Medulla oblongata (tissue), 1 donor: ENCODE results near the gene MYLK.
"Not testable (repeated sequence)": the region's sequence is repeated elsewhere in the genome, so short reads cannot be mapped to it uniquely, and the experiment has no call there.

Source experiments
- DNase-seq: peaks from one replicate; pipeline ENCODE4 v3.0.0-alpha.2; 2015; ENCODE audit errors: extremely low spot score

The MYLK gene, protein sequence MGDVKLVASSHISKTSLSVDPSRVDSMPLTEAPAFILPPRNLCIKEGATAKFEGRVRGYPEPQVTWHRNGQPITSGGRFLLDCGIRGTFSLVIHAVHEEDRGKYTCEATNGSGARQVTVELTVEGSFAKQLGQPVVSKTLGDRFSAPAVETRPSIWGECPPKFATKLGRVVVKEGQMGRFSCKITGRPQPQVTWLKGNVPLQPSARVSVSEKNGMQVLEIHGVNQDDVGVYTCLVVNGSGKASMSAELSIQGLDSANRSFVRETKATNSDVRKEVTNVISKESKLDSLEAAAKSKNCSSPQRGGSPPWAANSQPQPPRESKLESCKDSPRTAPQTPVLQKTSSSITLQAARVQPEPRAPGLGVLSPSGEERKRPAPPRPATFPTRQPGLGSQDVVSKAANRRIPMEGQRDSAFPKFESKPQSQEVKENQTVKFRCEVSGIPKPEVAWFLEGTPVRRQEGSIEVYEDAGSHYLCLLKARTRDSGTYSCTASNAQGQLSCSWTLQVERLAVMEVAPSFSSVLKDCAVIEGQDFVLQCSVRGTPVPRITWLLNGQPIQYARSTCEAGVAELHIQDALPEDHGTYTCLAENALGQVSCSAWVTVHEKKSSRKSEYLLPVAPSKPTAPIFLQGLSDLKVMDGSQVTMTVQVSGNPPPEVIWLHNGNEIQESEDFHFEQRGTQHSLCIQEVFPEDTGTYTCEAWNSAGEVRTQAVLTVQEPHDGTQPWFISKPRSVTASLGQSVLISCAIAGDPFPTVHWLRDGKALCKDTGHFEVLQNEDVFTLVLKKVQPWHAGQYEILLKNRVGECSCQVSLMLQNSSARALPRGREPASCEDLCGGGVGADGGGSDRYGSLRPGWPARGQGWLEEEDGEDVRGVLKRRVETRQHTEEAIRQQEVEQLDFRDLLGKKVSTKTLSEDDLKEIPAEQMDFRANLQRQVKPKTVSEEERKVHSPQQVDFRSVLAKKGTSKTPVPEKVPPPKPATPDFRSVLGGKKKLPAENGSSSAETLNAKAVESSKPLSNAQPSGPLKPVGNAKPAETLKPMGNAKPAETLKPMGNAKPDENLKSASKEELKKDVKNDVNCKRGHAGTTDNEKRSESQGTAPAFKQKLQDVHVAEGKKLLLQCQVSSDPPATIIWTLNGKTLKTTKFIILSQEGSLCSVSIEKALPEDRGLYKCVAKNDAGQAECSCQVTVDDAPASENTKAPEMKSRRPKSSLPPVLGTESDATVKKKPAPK (N-terminal part only)

DNA sequence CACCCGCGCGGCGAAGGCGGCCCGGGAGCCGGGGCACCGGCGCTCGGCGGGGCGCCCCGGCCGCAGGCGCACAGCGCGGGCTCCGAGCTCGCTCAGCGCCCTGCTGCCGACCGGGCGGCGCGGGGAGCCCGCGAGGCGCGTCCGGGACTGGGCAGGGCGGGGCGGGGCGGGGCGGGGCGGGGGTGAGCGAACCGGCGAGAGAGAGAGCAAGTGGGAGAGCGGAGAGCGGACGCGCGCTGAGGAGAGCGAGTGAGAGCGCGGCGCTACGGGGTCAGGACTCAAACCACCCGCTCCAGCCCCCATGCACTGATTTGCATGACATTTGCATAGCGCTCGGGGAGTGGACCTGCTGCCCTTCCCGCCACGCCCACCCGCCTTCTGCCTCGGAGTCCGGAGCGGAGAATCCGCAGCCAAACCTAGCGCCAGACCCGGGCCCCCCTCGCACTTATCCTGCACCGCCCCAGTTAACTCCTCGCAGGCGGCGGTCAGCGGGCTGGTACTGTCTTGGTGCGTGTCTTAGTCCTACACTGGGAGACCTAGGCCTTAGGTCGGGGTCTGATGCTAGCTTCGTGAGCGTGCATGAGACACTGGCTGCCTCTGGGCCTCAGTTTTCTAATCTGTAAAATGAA is at the start of gene MYLK:
MYLK (minus strand) TSS at position 130 of the 629 bp plus-strand sequence. CDS start 90,491 bp downstream, outside the sequence.
- DNase-seq, result peak; percentile 23

DNA sequence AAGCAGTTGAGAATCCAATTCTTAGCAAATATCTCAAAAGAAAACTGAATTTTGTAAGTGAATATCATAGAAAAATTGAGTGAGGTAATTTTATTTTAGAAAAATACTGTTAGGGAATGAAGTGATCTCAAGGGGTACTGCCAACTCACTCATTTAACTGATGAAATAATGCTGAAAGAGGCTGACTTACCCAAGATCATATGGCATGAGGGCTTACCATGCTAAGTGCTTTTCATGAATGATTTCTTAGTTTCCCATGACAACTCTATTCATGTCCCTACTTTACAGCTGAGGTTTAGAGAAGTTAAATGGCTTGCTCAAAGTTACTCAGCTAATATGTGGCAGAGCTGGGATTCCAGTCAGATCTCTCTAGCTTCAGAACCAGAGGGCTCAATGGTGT is 46.3 kb upstream of the MYLK start:
- DNase-seq, result no peak

DNA sequence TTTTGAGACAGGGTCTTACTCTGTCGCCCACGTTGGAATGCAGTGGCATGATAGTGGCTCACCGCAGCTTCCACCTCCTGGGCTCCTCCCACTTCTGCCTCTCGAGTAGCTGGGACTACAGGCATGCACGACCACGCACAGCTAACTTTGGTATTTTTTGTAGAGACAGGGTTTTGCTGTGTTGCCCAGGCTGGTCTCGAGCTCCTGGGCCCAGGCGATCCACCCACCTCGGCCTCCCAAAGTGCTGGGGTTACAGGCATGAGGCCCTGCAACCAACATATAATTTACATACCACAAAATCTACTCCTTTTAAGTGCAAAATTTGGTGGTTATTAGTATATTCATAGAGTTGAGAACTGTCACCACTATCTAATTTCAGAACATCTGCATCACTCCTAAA is 45.2 kb upstream of the MYLK start:
- no peak for DNase-seq

DNA sequence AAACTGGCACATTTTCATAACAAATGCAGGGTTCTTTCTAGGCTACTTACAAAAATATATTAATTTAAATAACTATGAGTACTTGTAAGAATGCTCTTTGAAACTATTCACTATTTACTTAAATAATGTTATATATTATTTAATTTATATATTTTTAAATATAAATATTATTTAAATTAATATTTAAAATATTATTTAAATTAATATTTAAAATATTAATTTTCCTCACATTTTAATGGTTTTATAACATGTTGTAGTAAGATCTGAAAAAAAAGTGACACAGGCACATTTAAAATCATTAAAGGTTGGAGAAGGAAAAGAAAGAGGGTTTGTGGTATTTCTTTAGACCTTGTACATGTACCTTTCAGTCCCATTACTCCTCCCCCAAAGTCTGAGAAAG is 42.3 kb upstream of the MYLK start:
- no peak for DNase-seq

DNA sequence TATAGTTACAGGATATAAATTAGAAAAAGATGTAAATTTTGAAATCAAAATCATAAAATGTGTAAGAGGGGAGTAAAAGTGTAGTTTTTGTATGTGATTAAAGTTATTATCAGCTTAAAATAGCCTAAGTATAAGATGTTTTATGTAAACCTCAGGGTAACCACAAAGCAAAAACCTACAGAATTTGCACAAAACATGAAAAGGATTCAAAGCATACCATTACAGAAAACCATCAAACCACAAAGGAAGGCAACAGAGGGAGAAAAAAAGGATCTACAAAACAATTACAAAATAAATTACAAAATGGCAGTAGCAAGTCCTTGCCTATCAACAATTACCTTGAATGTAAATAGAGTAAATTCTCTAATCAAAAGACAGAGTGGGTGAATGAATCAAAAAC is 36.7 kb upstream of the MYLK start:
- DNase-seq, result no peak

DNA sequence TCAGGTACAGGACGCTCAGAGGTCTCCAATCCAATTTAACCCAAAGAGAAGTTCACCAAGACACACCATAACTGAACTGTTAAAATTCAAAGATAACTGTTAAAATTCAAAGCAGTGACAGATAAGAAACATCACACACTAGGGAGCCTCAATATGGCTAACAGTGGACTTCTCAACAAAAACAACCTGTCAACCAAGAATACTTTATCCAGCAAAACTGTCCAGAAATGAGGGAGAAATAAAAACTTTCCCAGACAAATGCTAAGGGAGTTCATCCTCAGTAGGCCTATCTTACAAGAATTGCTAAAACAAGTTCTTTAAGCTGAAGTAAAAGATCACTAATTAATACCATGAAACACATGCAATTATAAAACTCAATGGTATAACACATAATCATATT is 36.3 kb upstream of the MYLK start:
- no peak for DNase-seq

DNA sequence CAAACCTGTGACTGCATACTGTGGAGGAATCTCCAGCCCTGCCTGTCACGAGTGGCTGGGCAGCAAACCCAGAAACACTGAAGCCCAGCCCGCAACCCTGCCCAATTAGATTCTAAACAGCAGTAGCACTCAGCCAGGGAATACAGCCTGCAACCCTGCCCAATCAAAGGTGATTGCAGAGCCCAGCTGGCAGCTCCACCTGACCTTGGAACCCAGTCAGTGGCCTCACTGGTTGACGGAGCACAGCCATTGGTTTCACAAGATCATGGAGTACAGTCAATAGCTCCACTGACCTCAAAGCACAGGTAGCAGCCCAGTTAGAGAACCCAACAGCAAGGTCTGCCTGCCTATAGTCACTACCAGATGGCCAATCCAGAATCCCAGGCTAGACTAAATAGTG is 35.2 kb upstream of the MYLK start:
- DNase-seq, result no peak

DNA sequence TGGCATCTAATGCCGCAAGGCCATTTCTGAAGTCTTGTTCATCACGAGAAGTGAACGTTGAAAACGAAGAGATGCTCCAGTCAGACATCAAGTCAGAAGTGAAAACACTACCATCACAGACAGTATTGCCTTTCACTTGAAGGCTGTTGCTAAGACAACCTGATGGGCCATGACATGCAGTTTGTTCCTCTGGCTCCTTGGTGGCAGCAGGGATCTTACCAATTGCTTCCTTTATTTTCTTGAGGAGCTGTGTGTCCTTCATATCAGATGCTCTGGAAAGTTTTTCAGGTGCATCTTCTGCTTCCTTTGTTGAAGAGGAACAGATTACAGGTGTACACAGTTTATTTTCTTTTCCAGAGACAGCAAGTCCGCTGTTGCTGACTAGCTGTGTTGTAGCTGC is 30.7 kb upstream of the MYLK start:
- DNase-seq, result peak; percentile 14

DNA sequence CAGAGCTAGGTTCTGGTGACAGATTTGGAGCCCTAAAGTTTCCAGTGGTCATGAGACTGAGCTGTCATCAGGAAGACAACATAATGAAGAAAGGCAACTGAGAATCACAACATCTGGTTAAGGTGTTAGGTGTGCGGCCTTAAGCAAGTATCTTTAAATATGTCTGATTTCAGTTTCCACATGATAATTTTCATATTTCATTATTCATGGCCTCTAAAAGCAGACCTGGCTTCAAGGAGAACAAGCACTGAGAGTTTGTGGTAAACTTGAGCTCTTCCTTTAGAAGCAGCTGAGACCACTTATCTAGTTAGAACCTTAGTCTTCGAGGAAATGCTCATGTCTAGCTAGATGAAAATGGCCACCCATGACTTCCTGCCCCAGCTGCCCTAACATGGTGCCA is 25.7 kb upstream of the MYLK start:
- DNase-seq, result no peak

DNA sequence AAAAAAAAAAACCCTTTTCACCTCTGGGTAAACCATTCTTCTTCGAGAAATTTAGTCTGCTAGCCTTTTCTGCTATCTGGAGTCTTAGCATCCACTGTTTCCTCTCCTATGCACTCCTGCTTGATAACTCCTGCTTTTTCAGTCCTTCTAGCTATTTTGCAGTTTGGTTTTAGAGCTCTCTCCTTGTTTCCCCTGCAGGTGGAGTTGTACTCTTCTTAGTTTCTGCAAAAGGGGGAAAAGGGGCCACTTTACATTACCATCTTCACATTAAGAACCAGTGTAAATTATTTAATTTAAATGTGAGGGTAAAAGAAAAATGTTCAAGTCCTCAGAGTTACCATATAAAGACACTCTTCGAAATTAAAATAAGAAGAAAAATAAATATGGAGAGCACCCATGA is 23.6 kb upstream of the MYLK start:
- no peak for DNase-seq

DNA sequence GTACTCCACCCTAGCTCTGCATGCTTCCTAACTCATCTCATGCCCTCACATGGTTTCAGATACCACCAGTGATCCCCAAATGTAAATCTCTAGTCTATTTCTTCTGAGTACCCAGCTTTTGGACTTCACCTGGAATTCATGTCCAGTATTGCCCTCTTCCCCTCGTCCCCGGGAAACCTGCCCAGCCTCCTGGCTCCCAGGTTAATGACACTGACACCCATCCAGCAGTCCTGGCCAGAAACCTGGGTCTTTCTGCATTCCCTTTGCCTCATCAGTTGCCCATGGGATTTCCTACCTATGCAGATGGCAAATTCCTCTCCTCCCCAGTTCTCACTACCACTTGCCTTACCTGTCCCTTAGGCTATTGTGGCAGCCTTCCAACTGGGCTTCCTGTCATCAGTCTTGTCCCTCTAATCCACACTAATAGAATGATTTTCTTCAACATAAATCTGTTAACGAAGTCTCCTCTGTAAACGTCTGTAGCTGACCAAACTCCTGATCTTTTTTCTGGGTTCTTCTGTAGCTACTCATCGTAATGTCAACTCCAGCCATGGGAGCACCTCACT is 15.3 kb upstream of the MYLK start:
- DNase-seq, result no peak

DNA sequence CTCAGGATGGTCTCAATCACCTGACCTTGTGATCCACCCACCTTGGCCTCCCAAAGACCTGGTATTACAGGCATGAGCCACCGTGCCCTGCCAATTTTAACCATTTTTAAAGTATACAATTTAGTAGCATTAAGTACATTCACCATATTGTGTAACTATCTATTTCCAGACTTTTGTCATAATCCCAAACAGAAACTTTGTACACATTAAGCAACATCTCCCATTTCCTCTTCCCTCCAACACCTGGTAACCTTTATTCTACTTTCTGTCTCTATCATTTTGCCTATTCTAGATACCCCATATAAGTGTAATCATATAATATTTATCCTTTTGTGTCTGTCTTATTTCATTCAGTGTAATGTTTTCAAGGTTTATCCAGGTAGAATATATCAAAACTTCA is 8.9 kb upstream of the MYLK start:
- DNase-seq, result no peak

DNA sequence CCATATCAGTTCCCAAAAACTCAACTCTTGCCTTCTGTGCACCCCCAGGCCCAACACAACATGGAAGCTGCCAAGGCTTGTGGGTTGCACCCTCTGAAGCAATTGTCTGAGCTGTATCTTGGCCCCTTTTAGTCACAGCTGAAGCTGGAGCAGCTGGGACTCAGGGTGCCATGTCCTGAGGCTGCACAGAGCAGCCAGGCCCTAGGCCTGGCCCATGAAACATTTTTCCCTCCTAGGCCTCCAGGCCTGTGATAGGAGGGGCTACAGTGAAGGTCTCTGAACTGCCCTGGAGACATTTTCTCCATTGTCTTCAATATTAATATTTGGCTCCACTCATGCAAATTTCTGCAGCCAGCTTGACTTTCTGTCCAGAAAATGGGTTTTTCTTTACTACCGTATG is 8.1 kb upstream of the MYLK start:
- DNase-seq, result no peak

DNA sequence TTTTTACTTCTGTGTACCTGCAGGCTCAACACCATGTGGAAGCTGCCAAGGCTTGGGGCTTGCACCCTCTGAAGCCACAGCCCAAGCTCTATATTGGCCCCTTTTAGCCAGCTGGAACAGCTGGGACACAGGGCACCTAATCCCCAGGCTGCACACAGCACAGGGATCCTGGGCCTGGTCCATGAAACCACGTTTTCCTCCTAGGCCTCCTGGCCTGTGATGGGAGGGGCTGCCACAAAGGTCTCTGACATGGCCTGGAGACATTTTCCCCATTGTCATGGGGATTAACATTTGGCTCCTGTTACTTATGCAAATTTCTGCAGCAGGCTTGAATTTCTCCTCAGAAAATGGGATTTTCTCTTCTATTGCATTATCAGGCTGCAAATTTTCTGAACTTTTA is 6.9 kb upstream of the MYLK start:
- DNase-seq, result not testable (repeated sequence)

DNA sequence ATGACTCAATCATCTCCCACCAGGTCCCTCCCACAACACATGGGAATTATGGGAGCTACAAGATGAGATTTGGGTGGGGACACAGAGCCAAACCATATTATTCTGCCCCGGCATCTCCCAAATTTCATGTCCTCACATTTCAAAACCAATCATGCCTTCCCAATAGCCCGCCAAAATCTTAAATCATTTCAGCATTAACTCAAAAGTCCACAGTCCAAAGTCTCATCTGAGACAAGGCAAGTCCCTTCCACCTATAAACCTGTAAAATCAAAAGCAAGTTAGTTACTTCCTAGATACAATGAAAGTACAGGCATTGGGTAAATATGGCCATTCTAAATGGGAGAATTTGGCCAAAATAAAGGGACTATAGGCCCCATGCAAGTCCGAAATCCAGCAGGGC is 6.0 kb upstream of the MYLK start:
- DNase-seq, result not testable (repeated sequence)

DNA sequence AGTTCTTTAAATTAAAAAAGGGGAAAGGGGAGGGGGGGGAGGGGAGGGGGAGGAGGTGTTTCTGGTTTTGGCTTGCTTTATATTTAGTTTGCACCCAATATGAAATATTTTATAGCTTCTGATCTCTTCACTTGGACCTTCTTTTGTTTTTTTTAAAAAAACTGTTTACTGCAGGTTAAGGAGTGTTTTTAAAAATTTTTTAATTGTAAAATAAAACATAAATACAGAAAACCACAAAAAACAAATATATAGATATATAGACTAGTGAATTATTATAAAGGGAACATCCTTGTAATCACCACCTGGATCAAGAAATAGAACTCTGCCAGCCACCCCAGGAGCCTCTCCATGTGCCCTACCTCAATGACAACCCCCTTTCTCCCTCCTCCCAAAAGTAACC is 861 bp upstream of the MYLK start:
- DNase-seq, result no peak

DNA sequence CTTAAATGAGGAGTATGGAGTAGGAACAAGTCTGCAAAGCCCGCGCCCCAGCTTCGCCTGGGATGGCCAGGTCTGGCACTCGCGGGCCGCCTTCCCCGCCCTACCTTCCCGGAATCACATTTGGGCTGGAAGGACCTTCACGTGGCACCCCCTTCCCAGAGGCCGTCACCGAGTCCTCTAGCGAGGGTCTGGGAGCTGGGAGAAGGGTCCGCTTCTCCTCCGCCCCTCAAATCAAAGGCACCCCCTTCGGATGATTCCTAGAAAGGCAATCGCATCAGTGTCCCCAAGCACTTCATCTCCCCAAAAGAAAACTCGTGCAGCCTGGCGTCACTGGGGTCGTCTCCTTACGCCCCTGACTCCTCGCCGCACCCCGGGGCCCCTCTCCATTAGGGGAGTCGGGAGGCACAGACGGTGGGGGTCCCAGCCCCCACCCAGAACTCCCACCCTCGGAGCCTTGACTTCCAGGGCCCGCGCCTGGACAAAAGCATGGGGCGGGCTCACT is 380 bp downstream of the MYLK start:
- no peak for DNase-seq

DNA sequence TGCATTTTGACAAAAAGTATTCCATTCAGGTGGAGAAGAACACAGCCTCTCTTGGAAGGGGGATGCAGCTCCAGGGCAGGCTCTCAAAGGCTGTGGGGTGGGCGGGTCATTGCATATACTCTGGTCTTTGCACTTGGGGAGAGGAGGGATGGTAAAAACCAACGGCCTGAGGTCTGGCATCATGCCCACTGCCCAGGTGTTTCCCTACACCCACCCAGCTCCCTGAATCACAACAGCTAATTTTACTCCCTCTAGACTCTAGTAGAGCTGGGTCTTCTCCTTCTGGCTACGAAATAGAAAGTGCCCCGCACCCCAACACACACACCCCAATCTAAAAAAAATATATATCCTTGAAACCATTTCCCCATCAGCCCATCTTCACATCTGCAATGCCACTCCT is 1.0 kb downstream of the MYLK start:
- no peak for DNase-seq

DNA sequence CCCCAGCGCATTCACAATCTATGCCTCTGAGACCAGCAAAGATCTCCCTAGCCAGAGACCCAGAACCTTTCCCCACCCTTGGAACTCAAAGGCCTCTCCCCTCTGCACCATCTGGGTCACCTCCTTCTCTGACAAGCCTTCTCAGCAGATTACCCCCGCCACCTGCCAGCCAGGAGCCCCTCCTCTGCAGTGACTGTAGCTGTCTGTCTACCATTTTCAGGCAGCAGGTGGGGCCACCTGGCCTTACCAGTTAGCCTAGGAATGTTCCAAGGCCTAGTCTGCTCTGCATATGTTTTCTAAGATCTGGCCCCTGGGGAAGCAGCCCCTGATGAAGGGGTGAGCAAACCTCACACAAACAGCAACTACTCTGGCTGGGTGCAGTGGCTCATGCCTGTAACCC is 2.4 kb downstream of the MYLK start:
- no peak for DNase-seq

DNA sequence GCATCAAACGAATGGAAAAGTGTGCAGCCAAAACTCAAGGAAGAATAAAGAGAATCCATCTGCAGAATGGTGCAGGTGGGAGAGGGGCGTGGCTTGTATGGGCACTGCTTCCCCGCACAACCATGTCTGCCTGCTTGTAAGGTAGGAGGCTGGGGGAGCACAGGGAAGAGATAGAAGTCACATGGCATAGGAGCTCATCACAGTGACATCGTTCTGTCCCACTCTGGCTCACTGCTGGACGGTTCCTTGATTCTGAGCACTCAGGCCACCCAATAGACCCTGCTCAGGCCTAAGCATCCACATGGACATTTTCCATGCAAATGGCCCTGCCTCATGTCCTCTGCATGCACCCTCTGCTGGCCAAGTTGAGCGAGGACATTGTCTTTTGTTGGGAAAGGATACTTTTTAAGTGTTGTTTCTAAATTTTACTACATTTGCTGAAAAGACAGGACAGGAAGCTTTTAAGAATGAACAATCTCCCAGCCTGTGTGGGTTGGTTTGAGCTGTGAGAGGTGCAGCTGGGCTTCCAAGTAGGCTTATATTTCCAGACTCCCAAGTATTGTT is 3.1 kb downstream of the MYLK start:
- DNase-seq, result peak; percentile 31

DNA sequence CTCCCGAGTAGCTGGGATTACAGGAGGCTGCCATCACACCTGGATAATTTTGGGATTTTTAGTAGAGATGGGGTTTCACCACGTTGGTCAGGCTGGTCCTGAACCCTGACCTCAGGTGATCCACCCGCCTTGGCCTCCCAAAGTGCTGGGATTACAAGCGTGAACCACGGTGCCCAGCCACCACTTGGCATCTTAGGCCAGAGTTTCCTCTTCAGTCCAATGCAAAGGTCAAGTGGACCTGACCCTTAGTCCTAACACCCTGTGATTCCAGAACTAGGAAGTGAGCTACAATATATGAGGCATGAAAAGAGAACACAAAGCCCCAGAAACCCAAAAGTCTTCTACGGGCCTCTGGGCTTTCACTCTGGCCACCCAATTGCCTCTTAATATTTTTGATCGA is 5.3 kb downstream of the MYLK start:
- no peak for DNase-seq
